Stomach (tissue), 4 donors: ENCODE results near the gene XRCC6.
A peak's percentile ranks its signal among the peaks of the same experiment; 100 is the strongest.

Source experiments
- CTCF ChIP-seq, 7 experiments: fragments of 450-650 bp in 4 of 7; fragments of 200-600 bp in 3 of 7; sonication (generic) in 3 of 7; IDR thresholded peaks; one replicate each; pipeline ENCODE4 v1.5.1; 2016 to 2019; ENCODE audit warnings: antibody characterized with exemption in 7 of 7, control low read depth in 2 of 7, mild to moderate bottlenecking in 1 of 7
- EP300 ChIP-seq: sonication (generic); formaldehyde crosslinking; IDR thresholded peaks from one replicate; pipeline ENCODE4 v1.6.1; 2017; ENCODE audit warnings: antibody characterized with exemption
- POLR2A ChIP-seq, 4 donors: fragments of 450-650 bp; IDR thresholded peaks; one replicate each; pipeline ENCODE4 v1.6.1; 2016; ENCODE audit warnings: antibody characterized with exemption in 4 of 4, control low read depth in 2 of 4, mild to moderate bottlenecking in 1 of 4, moderate library complexity in 1 of 4
- POLR2AphosphoS5 ChIP-seq, 3 donors: sonication (generic); formaldehyde crosslinking; IDR thresholded peaks; one replicate each; pipeline ENCODE4 v1.6.1; 2016; ENCODE audit warnings: antibody characterized with exemption in 3 of 3

GRCh38 chr22:41620589-41621098 lies 451 bp upstream of the XRCC6 start, which contains the start of gene DESI1:
- TF ChIP-seq CTCF (IDR thresholded peaks at IDR 0.05), result no peak
- peak in 2 of 4 donors; percentile 35 to 79 for TF ChIP-seq POLR2A (IDR thresholded peaks at IDR 0.05)
- peak; percentile 79 to 98 (median 96) for TF ChIP-seq POLR2AphosphoS5 (IDR thresholded peaks at IDR 0.05)
- no peak for TF ChIP-seq EP300
